ENCODE measurements around the gene PAFAH2.
"Not testable (repeated sequence)": the region's sequence is repeated elsewhere in the genome, so short reads cannot be mapped to it uniquely, and the experiment has no call there.

The PAFAH2 gene

DNA sequence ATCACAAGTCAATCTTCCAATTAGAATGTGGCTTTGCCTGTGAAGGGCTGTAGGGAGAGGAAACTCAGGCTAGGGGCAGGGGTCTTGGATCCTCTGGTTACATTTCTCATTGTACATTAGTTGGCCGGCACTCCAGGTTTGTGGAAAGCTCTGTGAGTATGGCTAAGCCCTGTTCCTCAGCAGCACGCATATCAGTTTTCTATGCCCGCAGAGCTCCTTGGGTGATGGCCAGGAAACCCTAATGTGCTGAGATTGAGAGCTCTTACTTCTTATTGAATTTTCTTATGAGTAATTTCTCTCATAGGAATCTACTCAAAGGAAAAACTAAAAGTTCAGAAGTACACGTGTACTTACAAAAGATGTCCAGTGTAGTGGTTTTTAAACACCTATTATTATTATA is 60.9 kb downstream of the PAFAH2 start:
- TF ChIP-seq, protein P1, sequence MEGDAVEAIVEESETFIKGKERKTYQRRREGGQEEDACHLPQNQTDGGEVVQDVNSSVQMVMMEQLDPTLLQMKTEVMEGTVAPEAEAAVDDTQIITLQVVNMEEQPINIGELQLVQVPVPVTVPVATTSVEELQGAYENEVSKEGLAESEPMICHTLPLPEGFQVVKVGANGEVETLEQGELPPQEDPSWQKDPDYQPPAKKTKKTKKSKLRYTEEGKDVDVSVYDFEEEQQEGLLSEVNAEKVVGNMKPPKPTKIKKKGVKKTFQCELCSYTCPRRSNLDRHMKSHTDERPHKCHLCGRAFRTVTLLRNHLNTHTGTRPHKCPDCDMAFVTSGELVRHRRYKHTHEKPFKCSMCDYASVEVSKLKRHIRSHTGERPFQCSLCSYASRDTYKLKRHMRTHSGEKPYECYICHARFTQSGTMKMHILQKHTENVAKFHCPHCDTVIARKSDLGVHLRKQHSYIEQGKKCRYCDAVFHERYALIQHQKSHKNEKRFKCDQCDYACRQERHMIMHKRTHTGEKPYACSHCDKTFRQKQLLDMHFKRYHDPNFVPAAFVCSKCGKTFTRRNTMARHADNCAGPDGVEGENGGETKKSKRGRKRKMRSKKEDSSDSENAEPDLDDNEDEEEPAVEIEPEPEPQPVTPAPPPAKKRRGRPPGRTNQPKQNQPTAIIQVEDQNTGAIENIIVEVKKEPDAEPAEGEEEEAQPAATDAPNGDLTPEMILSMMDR (IDR thresholded peaks at IDR 0.05), result no peak
- no peak for TF ChIP-seq ZFX (IDR thresholded peaks at IDR 0.05; ENCODE audit: borderline replicate concordance)
- H3K27ac ChIP-seq, result no peak overlapping the region

DNA sequence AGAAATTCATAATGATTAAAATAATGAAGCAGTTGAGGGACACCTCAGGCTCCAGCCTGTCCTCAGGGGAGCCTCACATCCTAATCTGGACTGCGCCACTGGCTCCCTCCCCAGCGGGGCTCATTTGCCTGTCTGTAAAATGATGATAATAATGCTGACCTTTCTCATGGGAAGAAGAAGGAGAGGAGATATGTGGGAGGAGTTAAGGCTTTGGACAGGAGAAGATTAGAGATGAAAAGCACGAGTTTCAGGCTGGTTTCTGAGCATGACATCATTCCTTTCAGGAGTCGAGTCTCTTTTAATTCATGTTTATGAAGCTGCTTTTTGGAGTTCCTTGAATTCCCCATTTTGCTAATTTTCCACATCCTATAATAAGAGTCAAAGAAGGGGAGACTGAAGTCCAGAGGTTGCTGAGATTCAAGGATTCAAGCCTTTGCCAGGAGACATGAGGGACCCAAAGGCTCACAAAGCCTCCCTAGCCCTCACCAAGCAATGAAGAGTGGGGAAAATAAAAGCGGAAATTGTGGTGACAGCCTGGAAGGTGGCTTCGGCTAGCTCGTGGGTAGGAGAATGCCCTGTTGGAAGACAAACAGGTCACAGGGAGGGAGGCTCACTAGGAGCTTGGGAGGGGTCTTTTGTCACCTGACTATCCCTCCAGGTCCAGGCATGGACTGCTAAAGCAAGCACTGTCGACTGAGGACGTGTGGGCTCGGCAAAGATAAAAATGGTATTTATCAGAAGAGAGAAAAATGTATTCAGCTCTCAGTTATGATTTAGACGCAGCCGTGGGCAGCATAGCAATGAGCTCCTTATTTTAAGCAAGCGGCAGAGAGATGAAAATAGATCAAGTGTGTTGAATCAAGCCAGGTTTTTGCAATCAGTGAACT is 64.1 kb downstream of the PAFAH2 start:
- H3K27ac ChIP-seq, result no peak overlapping the region
- TF ChIP-seq ZFX (IDR thresholded peaks at IDR 0.05; ENCODE audit: borderline replicate concordance), result no peak
- TF ChIP-seq, protein P1 (IDR thresholded peaks at IDR 0.05), result no peak

DNA sequence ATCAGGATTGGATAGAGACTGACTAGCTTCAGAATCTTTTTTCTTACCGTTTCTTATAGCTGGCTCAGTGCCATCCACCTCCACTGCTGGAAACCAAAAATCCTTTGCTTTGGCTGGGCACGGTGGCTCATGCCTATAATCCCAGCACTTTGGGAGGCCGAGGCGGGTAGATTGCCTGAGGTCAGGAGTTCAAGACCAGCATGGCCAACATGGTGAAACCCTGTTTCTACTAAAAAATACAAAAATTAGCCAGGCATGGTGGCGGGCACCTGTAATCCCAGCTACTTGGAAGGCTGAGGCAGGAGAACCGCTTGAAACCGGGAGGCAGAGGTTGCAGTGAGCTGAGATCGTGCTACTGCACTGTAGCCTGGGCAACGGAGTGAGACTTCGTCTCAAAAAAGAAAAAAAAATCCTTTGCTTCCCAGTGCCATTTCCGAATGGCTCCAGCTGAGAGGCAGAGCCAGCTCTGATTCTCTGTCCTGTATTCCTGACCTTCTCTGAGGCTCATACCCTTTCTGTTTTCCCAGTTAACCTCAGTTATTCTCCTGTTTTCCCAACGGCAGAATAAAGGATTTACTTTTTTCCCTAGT is 65.0 kb downstream of the PAFAH2 start:
- H3K27ac ChIP-seq, result not testable (repeated sequence)

DNA sequence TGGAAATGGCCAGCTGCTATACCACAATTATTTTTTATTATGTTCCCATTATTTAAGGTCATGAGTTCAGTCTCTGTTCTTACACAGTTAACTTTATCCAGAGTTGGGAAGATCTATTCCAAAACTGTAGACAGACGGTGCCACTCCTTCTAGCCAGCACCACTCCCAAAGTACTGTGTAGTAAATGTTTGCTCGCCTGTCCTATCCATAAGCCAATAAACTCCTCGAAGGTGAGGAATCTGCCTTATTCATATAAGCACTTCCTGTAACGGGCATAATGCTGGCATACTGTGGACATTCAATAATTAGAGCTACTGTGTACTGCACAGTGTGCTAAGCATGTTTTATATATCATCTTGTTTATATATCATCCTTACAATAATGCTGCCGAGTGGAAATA is 65.5 kb downstream of the PAFAH2 start:
- TF ChIP-seq, protein P1 (IDR thresholded peaks at IDR 0.05), result no peak
- no peak for TF ChIP-seq ZFX (IDR thresholded peaks at IDR 0.05; ENCODE audit: borderline replicate concordance)
- no peak overlapping the region for H3K27ac ChIP-seq

DNA sequence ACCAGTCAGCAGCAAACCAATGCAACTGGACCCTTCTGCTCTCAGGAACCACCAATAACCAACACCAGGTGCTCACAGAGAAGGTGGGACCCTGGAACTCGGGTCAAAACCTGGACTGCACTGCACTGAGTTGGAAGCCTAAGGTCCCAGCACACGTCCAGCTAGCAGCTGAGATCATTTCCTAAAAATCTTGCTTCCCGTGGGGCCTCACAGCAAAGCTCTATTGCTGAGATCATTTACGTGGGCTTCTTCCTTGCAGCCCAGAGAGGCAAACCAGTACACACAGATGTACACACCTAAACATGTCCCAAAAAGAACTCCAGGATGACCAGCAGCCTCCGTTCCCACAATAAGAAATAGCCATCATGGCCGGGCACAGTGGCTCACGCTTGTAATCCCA is 68.8 kb downstream of the PAFAH2 start:
- no peak overlapping the region for H3K27ac ChIP-seq

DNA sequence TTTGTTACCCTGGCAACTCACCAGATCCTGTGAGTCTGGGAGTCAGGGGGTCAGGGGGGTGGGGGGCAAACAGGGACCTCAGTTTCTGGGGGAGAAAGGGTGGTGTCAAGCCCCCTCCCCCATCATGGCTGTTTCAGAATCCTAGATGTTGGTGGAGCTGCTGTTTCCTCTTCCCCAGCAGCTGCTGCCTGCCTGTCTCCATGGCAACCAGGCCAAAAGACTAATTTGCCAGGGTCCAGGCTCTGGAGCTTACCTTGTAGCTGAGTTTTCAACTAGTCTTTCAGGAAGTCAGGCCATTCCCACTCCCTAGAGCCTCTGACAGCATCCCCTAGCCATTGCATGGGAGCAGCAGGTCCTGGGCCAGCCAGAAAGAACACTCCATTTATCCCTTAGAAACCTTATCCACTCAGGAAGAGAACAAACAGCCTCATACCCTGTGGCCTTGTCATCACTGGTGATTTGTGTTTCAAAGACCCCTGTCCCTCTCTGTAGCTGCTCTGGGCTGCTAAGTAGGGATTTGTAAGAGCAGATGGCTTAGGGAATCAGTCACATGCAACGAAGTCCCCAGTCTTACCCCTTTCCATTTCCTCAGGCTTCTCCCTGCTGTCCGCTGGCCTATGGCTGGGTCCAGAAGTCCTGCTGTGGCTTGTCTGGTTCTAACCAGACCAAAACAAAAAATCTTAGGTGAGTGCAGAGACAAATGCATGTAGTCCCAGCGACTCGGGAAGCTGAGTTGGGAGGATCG is 70.2 kb downstream of the PAFAH2 start:
- no peak overlapping the region for H3K27ac ChIP-seq
- TF ChIP-seq ZFX (IDR thresholded peaks at IDR 0.05; ENCODE audit: borderline replicate concordance), result no peak
- TF ChIP-seq, protein P1 (IDR thresholded peaks at IDR 0.05), result no peak

More for the DNA sequence above, 68.8 kb downstream of the PAFAH2 start:
- TF ChIP-seq, protein P1 (IDR thresholded peaks at IDR 0.05), result no peak
- TF ChIP-seq ZFX (IDR thresholded peaks at IDR 0.05; ENCODE audit: borderline replicate concordance), result no peak

DNA sequence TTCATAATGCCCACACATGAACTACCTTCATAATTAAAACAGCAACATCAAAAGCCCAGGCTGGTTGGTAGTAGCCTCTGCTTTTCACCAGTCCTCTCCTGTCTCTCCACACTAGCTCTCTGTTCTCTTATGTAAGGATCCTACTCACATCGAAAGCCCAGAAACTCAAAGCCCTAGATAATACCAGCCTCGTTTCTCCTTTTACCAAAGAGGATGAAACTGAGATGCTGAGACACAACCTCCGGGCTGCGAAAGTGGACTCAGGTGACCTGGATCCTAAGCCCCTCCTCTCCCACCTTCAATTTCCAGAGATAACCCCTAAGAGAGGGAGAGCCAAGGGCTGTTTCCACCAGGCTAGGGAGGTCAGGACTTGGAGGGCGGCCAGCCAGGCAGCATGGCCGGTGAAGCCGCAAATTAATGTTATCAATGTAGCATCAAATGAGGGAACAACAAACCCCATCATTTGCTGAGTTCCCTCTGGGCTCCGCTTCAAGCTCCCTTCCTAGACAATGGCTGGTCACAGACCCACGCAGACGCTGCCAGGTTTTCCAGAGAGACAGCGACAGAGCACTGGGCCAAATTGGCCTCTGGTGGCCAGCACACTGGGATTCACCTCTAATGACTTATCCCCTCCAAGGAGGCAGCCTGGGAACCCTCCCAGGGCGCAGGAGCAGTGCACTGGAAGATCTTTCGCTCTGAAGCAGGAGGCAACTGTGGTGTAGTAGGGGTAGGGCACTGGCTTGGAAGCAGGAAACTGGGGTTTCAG is 70.9 kb downstream of the PAFAH2 start:
- TF ChIP-seq, protein P1 (IDR thresholded peaks at IDR 0.05), result no peak
- TF ChIP-seq ZFX (IDR thresholded peaks at IDR 0.05; ENCODE audit: borderline replicate concordance), result no peak
- H3K27ac ChIP-seq, result no peak overlapping the region

All from 22Rv1 (cell line).